Endodermal cell (in vitro differentiated cells): ENCODE results near the gene MUTYH. TPM values are rescaled to one million over a fixed set of nuclear protein-coding genes. Genes with fewer than 3 reads are reported as not detected.

ENCODE experiments used
- DNase-seq: peaks from one replicate; pipeline ENCODE4 v3.0.0-alpha.2; 2017
- H3K27ac ChIP-seq: 2 replicates; pipeline ENCODE4 v1.5.1; 2013; ENCODE audit warnings: mild to moderate bottlenecking, low read depth, low read length, moderate library complexity
- H3K27me3 ChIP-seq: 2 replicates; pipeline ENCODE4 v1.6.1; 2013; ENCODE audit warnings: mild to moderate bottlenecking, low read length, moderate library complexity; ENCODE audit not compliant: insufficient read depth, control insufficient read depth, poor library complexity, severe bottlenecking
- H3K36me3 ChIP-seq: 2 replicates; pipeline ENCODE4 v1.7.0; 2013; ENCODE audit warnings: mild to moderate bottlenecking, low read length, moderate library complexity; ENCODE audit not compliant: control insufficient read depth, insufficient read depth
- H3K4me1 ChIP-seq: one replicate; pipeline ENCODE4 v1.7.0; 2013; ENCODE audit warnings: low read length; ENCODE audit not compliant: control insufficient read depth, insufficient read depth
- H3K4me3 ChIP-seq: 2 replicates; pipeline ENCODE4 v1.5.1; 2013; ENCODE audit warnings: mild to moderate bottlenecking, low read length, moderate library complexity
- H3K9ac ChIP-seq: 2 replicates; pipeline ENCODE4 v1.6.1; 2013; ENCODE audit warnings: mild to moderate bottlenecking, low read length, moderate library complexity; ENCODE audit not compliant: poor library complexity, severe bottlenecking; ENCODE audit errors: extremely low read depth
- H3K9me3 ChIP-seq: 2 replicates; pipeline ENCODE4 v1.6.1; 2013; ENCODE audit warnings: mild to moderate bottlenecking, low read length, moderate library complexity; ENCODE audit not compliant: control insufficient read depth
- H3K27ac Mint-ChIP-seq: 2 replicates; pipeline ENCODE4 v1.8.0; 2020; ENCODE audit warnings: mixed read lengths
- H3K27me3 Mint-ChIP-seq: 2 replicates; pipeline ENCODE4 v1.8.0; 2021; ENCODE audit warnings: mild to moderate bottlenecking, mixed read lengths; ENCODE audit not compliant: insufficient read depth
- H3K36me3 Mint-ChIP-seq: 2 replicates; pipeline ENCODE4 v1.8.0; 2020; ENCODE audit warnings: low read depth, mixed read lengths
- H3K4me1 Mint-ChIP-seq: 2 replicates; pipeline ENCODE4 v1.8.0; 2020; ENCODE audit warnings: mixed read lengths
- H3K4me3 Mint-ChIP-seq: 2 replicates; pipeline ENCODE4 v1.8.0; 2020; ENCODE audit warnings: mild to moderate bottlenecking, moderate library complexity, mixed read lengths
- H3K9me3 Mint-ChIP-seq: 2 replicates; pipeline ENCODE4 v1.8.0; 2020; ENCODE audit warnings: mild to moderate bottlenecking, mixed read lengths
- WGBS, 2 experiments: methylation state at CpG; one replicate each; pipeline versions ENCODE4 v1.1.5 to v1.1.7; 2013; ENCODE audit warnings: missing lambda C conversion rate in 2 of 2, mixed read lengths in 1 of 2; ENCODE audit not compliant: insufficient coverage in 1 of 2, insufficient read length in 1 of 2; 5-methylcytosine and 5-hydroxymethylcytosine counted together
- total RNA-seq, 2 donors: library from RNA; stranded (reverse); fragmentation: NEBNext Ultra II Directional in 1 of 2; extraction: Animal tissue kit (Norgen Biotek cat#: 25700) in 1 of 2; gene quantifications; 2 replicates in 1 of 2; 3 replicates in 1 of 2; pipeline ENCODE4 v1.2.1, GENCODE V29; 2021
- TF ChIP-seq, protein P1 (sequence below): fragments of 200-600 bp; sonication (generic); conservative IDR thresholded peaks from 2 replicates; pipeline ENCODE4 v1.5.0; 2021; ENCODE audit warnings: antibody characterized with exemption, mild to moderate bottlenecking

Gene MUTYH
- total RNA-seq, 2 donors from 2014 or later: 60.5 to 60.9 TPM

DNA sequence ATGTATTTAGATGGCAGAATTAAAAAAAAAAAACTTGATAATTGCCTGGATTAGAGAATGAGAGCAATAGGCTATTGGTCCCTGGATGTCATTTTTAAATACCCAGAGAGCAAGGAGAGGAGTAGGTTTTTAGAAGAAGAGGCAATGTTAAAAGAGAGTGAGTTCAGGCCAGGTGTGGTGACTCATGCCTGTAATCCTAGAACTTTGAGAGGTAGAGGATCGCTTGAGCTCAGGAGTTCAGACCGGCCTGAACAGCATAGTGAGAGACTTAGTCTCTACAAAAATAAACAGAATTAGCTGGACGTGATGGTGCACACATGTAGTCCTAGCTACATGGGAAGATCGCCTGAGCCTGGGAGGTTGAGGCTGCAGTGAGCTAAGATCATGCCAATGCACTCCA, 15.9 kb upstream of the MUTYH start:
- H3K27me3 Mint-ChIP-seq: no peaks in the 10 kb centered on the region
- H3K4me3 Mint-ChIP-seq: no peak overlapping the region
- H3K4me1 ChIP-seq: no peaks in the 10 kb centered on the region
- H3K4me3 ChIP-seq: no peak overlapping the region
- H3K4me1 Mint-ChIP-seq: peaks cover 16% of the 10 kb centered on the region
- no peak overlapping the region for H3K27ac Mint-ChIP-seq
- 77 to 86% methylated on average over 4 of the region's 4 CpGs for WGBS, 2 experiments
- peaks cover 1% of the 10 kb centered on the region for H3K36me3 Mint-ChIP-seq
- no peak overlapping the region for H3K9ac ChIP-seq
- DNase-seq: no peak
- no peaks in the 10 kb centered on the region for H3K36me3 ChIP-seq
- H3K27me3 ChIP-seq: no peaks in the 10 kb centered on the region
- H3K9me3 ChIP-seq: no peaks in the 10 kb centered on the region
- no peaks in the 10 kb centered on the region for H3K9me3 Mint-ChIP-seq
- TF ChIP-seq, protein P1, sequence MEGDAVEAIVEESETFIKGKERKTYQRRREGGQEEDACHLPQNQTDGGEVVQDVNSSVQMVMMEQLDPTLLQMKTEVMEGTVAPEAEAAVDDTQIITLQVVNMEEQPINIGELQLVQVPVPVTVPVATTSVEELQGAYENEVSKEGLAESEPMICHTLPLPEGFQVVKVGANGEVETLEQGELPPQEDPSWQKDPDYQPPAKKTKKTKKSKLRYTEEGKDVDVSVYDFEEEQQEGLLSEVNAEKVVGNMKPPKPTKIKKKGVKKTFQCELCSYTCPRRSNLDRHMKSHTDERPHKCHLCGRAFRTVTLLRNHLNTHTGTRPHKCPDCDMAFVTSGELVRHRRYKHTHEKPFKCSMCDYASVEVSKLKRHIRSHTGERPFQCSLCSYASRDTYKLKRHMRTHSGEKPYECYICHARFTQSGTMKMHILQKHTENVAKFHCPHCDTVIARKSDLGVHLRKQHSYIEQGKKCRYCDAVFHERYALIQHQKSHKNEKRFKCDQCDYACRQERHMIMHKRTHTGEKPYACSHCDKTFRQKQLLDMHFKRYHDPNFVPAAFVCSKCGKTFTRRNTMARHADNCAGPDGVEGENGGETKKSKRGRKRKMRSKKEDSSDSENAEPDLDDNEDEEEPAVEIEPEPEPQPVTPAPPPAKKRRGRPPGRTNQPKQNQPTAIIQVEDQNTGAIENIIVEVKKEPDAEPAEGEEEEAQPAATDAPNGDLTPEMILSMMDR: no peak
- no peak overlapping the region for H3K27ac ChIP-seq

DNA sequence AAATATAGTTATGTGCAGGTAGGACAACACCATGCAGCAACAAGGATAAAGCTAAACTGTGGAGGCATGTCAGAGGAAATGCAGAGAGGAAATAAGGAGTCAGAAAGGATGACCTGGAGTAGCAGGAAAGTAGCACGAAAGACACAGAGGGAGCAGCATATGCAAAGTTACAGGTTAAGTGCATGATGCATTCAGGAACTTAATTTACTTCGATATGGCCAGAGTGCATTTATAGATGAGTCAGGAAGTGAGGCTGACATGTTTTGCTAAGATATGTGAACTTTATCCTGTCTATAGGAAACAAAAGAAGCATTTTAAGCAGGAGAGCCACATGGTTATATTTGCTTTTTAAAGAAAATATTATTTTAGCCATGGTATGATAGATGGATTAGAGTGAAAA, 15.4 kb upstream of the MUTYH start:
- H3K9me3 Mint-ChIP-seq: no peaks in the 10 kb centered on the region
- no peaks in the 10 kb centered on the region for H3K27me3 ChIP-seq
- H3K4me3 Mint-ChIP-seq: no peak overlapping the region
- peaks cover 1% of the 10 kb centered on the region for H3K36me3 Mint-ChIP-seq
- no peaks in the 10 kb centered on the region for H3K9me3 ChIP-seq
- H3K4me1 ChIP-seq: no peaks in the 10 kb centered on the region
- H3K4me3 ChIP-seq: no peak overlapping the region
- no peak overlapping the region for H3K27ac Mint-ChIP-seq
- TF ChIP-seq, protein P1: no peak
- 87% methylated on average over 2 of the region's 2 CpGs for WGBS, 2 experiments
- DNase-seq: no peak
- peaks cover 11% of the 10 kb centered on the region for H3K4me1 Mint-ChIP-seq
- H3K27ac ChIP-seq: no peak overlapping the region
- no peak overlapping the region for H3K9ac ChIP-seq
- no peaks in the 10 kb centered on the region for H3K36me3 ChIP-seq
- no peaks in the 10 kb centered on the region for H3K27me3 Mint-ChIP-seq

DNA sequence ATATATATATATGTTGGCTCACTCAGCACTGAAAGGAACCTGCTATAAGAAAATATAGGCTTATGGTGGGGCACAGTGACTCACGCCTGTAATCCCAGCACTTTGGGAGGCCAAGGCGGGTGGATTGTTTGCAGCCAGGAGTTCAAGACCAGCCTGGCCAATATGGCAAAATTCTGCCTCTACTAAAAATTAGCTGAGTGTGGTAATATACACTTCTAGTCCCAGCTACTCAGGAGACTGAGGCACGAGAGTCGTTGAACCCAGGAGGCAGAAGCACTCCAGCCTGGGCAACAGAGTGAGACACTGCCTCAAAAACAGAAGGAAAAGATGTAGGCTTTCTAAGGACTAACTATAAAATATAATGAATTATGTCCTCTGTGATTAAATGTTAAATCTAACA, 14.6 kb upstream of the MUTYH start:
- WGBS, 2 experiments: 97 to 100% methylated on average over 4 of the region's 4 CpGs
- Histone ChIP-seq H3K4me1 (no peaks in the 10 kb centered on the region), H3K9me3 (no peaks in the 10 kb centered on the region), H3K36me3 (no peaks in the 10 kb centered on the region), H3K9ac (no peak overlapping the region), H3K27me3 (no peaks in the 10 kb centered on the region), H3K27ac (no peak overlapping the region), H3K4me3 (no peak overlapping the region)
- Mint-ChIP-seq H3K4me1 (peaks cover 2% of the 10 kb centered on the region), H3K27ac (no peak overlapping the region), H3K27me3 (no peaks in the 10 kb centered on the region), H3K9me3 (no peaks in the 10 kb centered on the region), H3K36me3 (peaks cover 1% of the 10 kb centered on the region), H3K4me3 (no peak overlapping the region)
- no peak for DNase-seq
- TF ChIP-seq, protein P1: no peak
